ENCODE results near the gene ZNF619.
"Not testable (repeated sequence)": the region's sequence is repeated elsewhere in the genome, so short reads cannot be mapped to it uniquely, and the experiment has no call there.

GRCh38 chr3:40462838-40463237, 14.1 kb upstream of the ZNF619 start:
- TF ChIP-seq SMC3 (IDR thresholded peaks at IDR 0.05; ENCODE audit: low read depth, low read length); POLR2AphosphoS5 (IDR thresholded peaks at IDR 0.05; ENCODE audit: low read depth, low read length); MAX (IDR thresholded peaks at IDR 0.05; ENCODE audit: low read depth); GABPA (IDR thresholded peaks at IDR 0.05; ENCODE audit: low read depth): not testable (repeated sequence)
- TF ChIP-seq, protein P1, sequence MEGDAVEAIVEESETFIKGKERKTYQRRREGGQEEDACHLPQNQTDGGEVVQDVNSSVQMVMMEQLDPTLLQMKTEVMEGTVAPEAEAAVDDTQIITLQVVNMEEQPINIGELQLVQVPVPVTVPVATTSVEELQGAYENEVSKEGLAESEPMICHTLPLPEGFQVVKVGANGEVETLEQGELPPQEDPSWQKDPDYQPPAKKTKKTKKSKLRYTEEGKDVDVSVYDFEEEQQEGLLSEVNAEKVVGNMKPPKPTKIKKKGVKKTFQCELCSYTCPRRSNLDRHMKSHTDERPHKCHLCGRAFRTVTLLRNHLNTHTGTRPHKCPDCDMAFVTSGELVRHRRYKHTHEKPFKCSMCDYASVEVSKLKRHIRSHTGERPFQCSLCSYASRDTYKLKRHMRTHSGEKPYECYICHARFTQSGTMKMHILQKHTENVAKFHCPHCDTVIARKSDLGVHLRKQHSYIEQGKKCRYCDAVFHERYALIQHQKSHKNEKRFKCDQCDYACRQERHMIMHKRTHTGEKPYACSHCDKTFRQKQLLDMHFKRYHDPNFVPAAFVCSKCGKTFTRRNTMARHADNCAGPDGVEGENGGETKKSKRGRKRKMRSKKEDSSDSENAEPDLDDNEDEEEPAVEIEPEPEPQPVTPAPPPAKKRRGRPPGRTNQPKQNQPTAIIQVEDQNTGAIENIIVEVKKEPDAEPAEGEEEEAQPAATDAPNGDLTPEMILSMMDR (IDR thresholded peaks at IDR 0.05): not testable (repeated sequence)
